Endothelial cell of umbilical vein (primary cell): ENCODE results near the gene SLC11A1. TPM values are rescaled to one million over a fixed set of nuclear protein-coding genes. Genes with fewer than 3 reads are reported as not detected.

Source experiments
- BruUV-seq: library from RNA; stranded (reverse); fragments of 400-500 nt; replicated peaks from 2 replicates; lab custom pipeline; 2021; lab: Mats Ljungman, UMichigan
- CTCF ChIA-PET: fragments of 300-600, 350-600 bp; sonication (Branson Sonifier 250); formaldehyde crosslinking; loops from one replicate; lab custom pipeline; 2021; ENCODE audit warnings: antibody characterized with exemption, inconsistent platforms; lab: Charles Lee
- POLR2A ChIA-PET: fragments of 300-600, 350-600 bp; sonication (Branson Sonifier 250); formaldehyde crosslinking; loops from one replicate; lab custom pipeline; 2021; ENCODE audit warnings: antibody characterized with exemption, inconsistent platforms; lab: Charles Lee
- DNase-seq: peaks from one replicate; pipeline ENCODE4 v3.0.0-alpha.2; 2011; ENCODE audit warnings: low read depth, low spot score
- FAIRE-seq: peaks from 2 replicates; lab custom pipeline; 2011; peaks lifted over from hg19 to GRCh38; lab: Jason Lieb, UNC
- H2AFZ ChIP-seq: 2 replicates; pipeline ENCODE4 v1.6.0; 2012; ENCODE audit warnings: low read depth, low read length, control low read depth, inconsistent platforms
- H3K27ac ChIP-seq: 2 replicates; pipeline ENCODE4 v1.5.1; 2011; ENCODE audit warnings: low read depth, mild to moderate bottlenecking, control low read depth, low read length, moderate library complexity; ENCODE audit not compliant: insufficient read depth
- H3K27me3 ChIP-seq, 2 experiments: 2 replicates each; pipeline versions ENCODE4 v1.6.0 to v1.6.1; 2011; ENCODE audit warnings: low read length in 2 of 2, mixed read lengths in 1 of 2; ENCODE audit not compliant: control insufficient read depth in 2 of 2, insufficient read depth in 2 of 2
- H3K36me3 ChIP-seq, 2 experiments: 2 replicates in 1 of 2; 3 replicates in 1 of 2; pipeline ENCODE4 v1.5.1; 2011; ENCODE audit warnings: low read length in 2 of 2, mild to moderate bottlenecking in 1 of 2, moderate library complexity in 1 of 2; ENCODE audit not compliant: control insufficient read depth in 2 of 2, insufficient read depth in 2 of 2; ENCODE audit errors: extremely low read depth in 1 of 2
- H3K4me1 ChIP-seq: 3 replicates; pipeline ENCODE4 v1.5.1; 2011; ENCODE audit warnings: mild to moderate bottlenecking, low read length; ENCODE audit not compliant: control insufficient read depth, insufficient read depth; ENCODE audit errors: extremely low read depth
- H3K4me2 ChIP-seq: 2 replicates; pipeline ENCODE4 v1.6.1; 2011; ENCODE audit warnings: low read length, control low read depth, mixed read lengths; ENCODE audit not compliant: insufficient read depth
- H3K4me3 ChIP-seq, 3 experiments: fragments of 200-600 bp in 1 of 3; sonication (generic), shearing (Covaris generic) in 1 of 3; replicated peaks in 1 of 3; 2 replicates each; pipeline ENCODE4 v1.5.1; 2011 to 2016; ENCODE audit warnings: control low read depth in 3 of 3, low read length in 3 of 3, mild to moderate bottlenecking in 2 of 3, inconsistent platforms in 1 of 3, low read depth in 1 of 3, moderate library complexity in 1 of 3; ENCODE audit not compliant: insufficient read depth in 1 of 3
- H3K79me2 ChIP-seq: 2 replicates; pipeline ENCODE4 v1.6.0; 2012; ENCODE audit warnings: low read length, inconsistent platforms; ENCODE audit not compliant: control insufficient read depth, insufficient read depth
- H3K9ac ChIP-seq: replicated peaks from 2 replicates; pipeline ENCODE3; 2011; ENCODE audit warnings: low read length, control low read depth; ENCODE audit not compliant: insufficient read depth; ENCODE audit errors: extremely low read depth
- H3K9me1 ChIP-seq: replicated peaks from 3 replicates; pipeline ENCODE4 v1.6.0; 2011; ENCODE audit warnings: mild to moderate bottlenecking, low read length; ENCODE audit not compliant: control insufficient read depth, insufficient read depth; ENCODE audit errors: extremely low read depth
- H3K9me3 ChIP-seq: replicated peaks from 2 replicates; pipeline ENCODE4 v1.5.1; 2012; ENCODE audit warnings: low read length, inconsistent platforms; ENCODE audit not compliant: control insufficient read depth, insufficient read depth
- H4K20me1 ChIP-seq: replicated peaks from 2 replicates; pipeline ENCODE3; 2011; ENCODE audit warnings: mild to moderate bottlenecking, low read length; ENCODE audit not compliant: control insufficient read depth, insufficient read depth; ENCODE audit errors: extremely low read depth
- EZH2 ChIP-seq: IDR thresholded peaks from 2 replicates; pipeline ENCODE4 v1.6.1; 2012; ENCODE audit warnings: borderline replicate concordance, low read depth, mild to moderate bottlenecking, moderate library complexity, low read length, inconsistent platforms; ENCODE audit not compliant: severe bottlenecking
- FOS ChIP-seq: IDR thresholded peaks from 2 replicates; pipeline ENCODE4 v1.6.1; 2011; ENCODE audit warnings: mild to moderate bottlenecking, low read length, moderate library complexity, borderline replicate concordance; ENCODE audit not compliant: insufficient read depth
- GATA2 ChIP-seq: IDR thresholded peaks from 2 replicates; pipeline ENCODE4 v1.7.0; 2011; ENCODE audit warnings: low read depth, mild to moderate bottlenecking, moderate library complexity, mixed read lengths, low read length; ENCODE audit not compliant: insufficient read length, insufficient read depth
- JUN ChIP-seq: IDR thresholded peaks from 2 replicates; pipeline ENCODE4 v1.6.1; 2011; ENCODE audit warnings: borderline replicate concordance, low read depth; ENCODE audit not compliant: insufficient read length, insufficient read depth
- MAX ChIP-seq: IDR thresholded peaks from 2 replicates; pipeline ENCODE4 v1.6.1; 2011; ENCODE audit not compliant: insufficient read depth, insufficient read length
- MYC ChIP-seq: IDR thresholded peaks from one replicate; pipeline ENCODE4 v1.6.1; 2011; ENCODE audit warnings: mild to moderate bottlenecking, low read depth, low read length
- POLR2A ChIP-seq: IDR thresholded peaks from 2 replicates; pipeline ENCODE4 v1.6.1; 2012; ENCODE audit warnings: low read depth, mild to moderate bottlenecking, control low read depth, low read length
- POLR2AphosphoS5 ChIP-seq: IDR thresholded peaks from 2 replicates; pipeline ENCODE4 v1.6.1; 2012; ENCODE audit warnings: low read depth, mild to moderate bottlenecking, control low read depth, low read length, moderate library complexity; ENCODE audit not compliant: insufficient read depth
- dilution Hi-C: fragments of 300-500 bp; cut with MboI; formaldehyde crosslinking; loops from one replicate; pipeline ENCODE4 v1.15.0; 2019; ENCODE audit warnings: low sequenced_read_pairs; ENCODE audit not compliant: extremely low pct_ligation_motif_present
- intact Hi-C: fragments of 100-400 bp; cut with micrococcal nuclease; formaldehyde crosslinking; loops from one replicate; pipeline ENCODE4 v1.10.0; 2022
- polyA plus RNA-seq, 4 experiments: library from polyadenylated mRNA; depleted of rRNA in 3 of 4; stranded (reverse) in 3 of 4; unstranded in 1 of 4; fragments of >200 nt; gene quantifications; 2 replicates each; pipeline versions ENCODE4 v1.2.1 to v1.2.3, GENCODE V29; 2011 to 2012; ENCODE audit warnings: missing spikeins in 1 of 4
- total RNA-seq: library from RNA; stranded (reverse); gene quantifications from 2 replicates; pipeline ENCODE4 v1.2.3, GENCODE V29; 2021
- TF ChIP-seq, protein P1 (sequence below), 2 donors: IDR thresholded peaks; 1 replicate in 1 of 2; 2 replicates in 1 of 2; pipeline ENCODE4 v1.5.1; 2011; ENCODE audit warnings: low read length in 2 of 2, mild to moderate bottlenecking in 2 of 2, moderate library complexity in 2 of 2, control low read depth in 1 of 2, inconsistent platforms in 1 of 2, low read depth in 1 of 2; ENCODE audit not compliant: insufficient read depth in 1 of 2; ENCODE audit errors: extremely low read depth in 1 of 2

Gene SLC11A1
- total and polyA plus RNA-seq, 2 donors (not counting 3 experiments of a cell fraction or from before 2014, with no cell fraction given), result 0.03 TPM; not detected in 1

GRCh38 chr2:218363736-218364135 lies 18.3 kb upstream of the SLC11A1 start:
- dilution Hi-C loops, result no loop called here

More at GRCh38 chr2:218363736-218364135, 18.3 kb upstream of the SLC11A1 start:
- H3K27ac ChIP-seq, result no peak overlapping the region
- no peaks in the 10 kb centered on the region for H3K9me3 ChIP-seq
- no peaks in the 10 kb centered on the region for H3K9me1 ChIP-seq
- H3K36me3 ChIP-seq, result no peaks in the 10 kb centered on the region
- no peak overlapping the region for H3K4me2 ChIP-seq
- H3K9ac ChIP-seq, result no peak overlapping the region
- CTCF ChIA-PET, result no interaction called here
- POLR2A ChIA-PET, result no interaction called here
- H4K20me1 ChIP-seq, result no peaks in the 10 kb centered on the region
- no peak for DNase-seq
- no peaks in the 10 kb centered on the region for H3K27me3 ChIP-seq
- intact Hi-C loops, result no loop called here
- no peak overlapping the region for H3K4me3 ChIP-seq
- no peak for FAIRE-seq
- H3K4me1 ChIP-seq, result no peaks in the 10 kb centered on the region
- H3K79me2 ChIP-seq, result no peaks in the 10 kb centered on the region
- BruUV-seq, result no TSS peak
- TF ChIP-seq JUN (no peak), MYC (no peak), POLR2A (no peak), EZH2 (no peak), MAX (no peak), POLR2AphosphoS5 (no peak), FOS (no peak), GATA2 (no peak)
- TF ChIP-seq, protein P1, sequence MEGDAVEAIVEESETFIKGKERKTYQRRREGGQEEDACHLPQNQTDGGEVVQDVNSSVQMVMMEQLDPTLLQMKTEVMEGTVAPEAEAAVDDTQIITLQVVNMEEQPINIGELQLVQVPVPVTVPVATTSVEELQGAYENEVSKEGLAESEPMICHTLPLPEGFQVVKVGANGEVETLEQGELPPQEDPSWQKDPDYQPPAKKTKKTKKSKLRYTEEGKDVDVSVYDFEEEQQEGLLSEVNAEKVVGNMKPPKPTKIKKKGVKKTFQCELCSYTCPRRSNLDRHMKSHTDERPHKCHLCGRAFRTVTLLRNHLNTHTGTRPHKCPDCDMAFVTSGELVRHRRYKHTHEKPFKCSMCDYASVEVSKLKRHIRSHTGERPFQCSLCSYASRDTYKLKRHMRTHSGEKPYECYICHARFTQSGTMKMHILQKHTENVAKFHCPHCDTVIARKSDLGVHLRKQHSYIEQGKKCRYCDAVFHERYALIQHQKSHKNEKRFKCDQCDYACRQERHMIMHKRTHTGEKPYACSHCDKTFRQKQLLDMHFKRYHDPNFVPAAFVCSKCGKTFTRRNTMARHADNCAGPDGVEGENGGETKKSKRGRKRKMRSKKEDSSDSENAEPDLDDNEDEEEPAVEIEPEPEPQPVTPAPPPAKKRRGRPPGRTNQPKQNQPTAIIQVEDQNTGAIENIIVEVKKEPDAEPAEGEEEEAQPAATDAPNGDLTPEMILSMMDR (IDR thresholded peaks at IDR 0.05; ENCODE audit: extremely low read depth in 1 of 2, insufficient read depth in 1 of 2, low read depth in 1 of 2, low read length in 2 of 2), result no peak
- no peak overlapping the region for H2AFZ ChIP-seq
